Measurements from ENCODE around the gene IL1RAPL1.

GRCh38 chrX:28717864-28718263 is 130.6 kb downstream of the IL1RAPL1 start:
- TF ChIP-seq, protein P1, sequence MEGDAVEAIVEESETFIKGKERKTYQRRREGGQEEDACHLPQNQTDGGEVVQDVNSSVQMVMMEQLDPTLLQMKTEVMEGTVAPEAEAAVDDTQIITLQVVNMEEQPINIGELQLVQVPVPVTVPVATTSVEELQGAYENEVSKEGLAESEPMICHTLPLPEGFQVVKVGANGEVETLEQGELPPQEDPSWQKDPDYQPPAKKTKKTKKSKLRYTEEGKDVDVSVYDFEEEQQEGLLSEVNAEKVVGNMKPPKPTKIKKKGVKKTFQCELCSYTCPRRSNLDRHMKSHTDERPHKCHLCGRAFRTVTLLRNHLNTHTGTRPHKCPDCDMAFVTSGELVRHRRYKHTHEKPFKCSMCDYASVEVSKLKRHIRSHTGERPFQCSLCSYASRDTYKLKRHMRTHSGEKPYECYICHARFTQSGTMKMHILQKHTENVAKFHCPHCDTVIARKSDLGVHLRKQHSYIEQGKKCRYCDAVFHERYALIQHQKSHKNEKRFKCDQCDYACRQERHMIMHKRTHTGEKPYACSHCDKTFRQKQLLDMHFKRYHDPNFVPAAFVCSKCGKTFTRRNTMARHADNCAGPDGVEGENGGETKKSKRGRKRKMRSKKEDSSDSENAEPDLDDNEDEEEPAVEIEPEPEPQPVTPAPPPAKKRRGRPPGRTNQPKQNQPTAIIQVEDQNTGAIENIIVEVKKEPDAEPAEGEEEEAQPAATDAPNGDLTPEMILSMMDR (IDR thresholded peaks at IDR 0.05) = no peak
- TF ChIP-seq POLR2AphosphoS5 (IDR thresholded peaks at IDR 0.05) = no peak

All from esophagus muscularis mucosa (tissue), 3 donors.